ENCODE results near the gene HBD.

GRCh38 chr11:5188201-5188600, 46.1 kb downstream of the HBD start:
- TF ChIP-seq, protein P1, sequence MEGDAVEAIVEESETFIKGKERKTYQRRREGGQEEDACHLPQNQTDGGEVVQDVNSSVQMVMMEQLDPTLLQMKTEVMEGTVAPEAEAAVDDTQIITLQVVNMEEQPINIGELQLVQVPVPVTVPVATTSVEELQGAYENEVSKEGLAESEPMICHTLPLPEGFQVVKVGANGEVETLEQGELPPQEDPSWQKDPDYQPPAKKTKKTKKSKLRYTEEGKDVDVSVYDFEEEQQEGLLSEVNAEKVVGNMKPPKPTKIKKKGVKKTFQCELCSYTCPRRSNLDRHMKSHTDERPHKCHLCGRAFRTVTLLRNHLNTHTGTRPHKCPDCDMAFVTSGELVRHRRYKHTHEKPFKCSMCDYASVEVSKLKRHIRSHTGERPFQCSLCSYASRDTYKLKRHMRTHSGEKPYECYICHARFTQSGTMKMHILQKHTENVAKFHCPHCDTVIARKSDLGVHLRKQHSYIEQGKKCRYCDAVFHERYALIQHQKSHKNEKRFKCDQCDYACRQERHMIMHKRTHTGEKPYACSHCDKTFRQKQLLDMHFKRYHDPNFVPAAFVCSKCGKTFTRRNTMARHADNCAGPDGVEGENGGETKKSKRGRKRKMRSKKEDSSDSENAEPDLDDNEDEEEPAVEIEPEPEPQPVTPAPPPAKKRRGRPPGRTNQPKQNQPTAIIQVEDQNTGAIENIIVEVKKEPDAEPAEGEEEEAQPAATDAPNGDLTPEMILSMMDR (IDR thresholded peaks at IDR 0.05) = no peak
- no peak for TF ChIP-seq ZFX (IDR thresholded peaks at IDR 0.05; ENCODE audit: borderline replicate concordance)

Measured in 22Rv1 (cell line).